ENCODE data around the gene KLC1. TPM values are rescaled to one million over a fixed set of nuclear protein-coding genes. Genes with fewer than 3 reads are reported as not detected.

Gene KLC1
- total RNA-seq, 2 donors from 2014 or later: 165 to 177 TPM

- Mint-ChIP-seq H3K27ac (no peak overlapping the region), H3K4me3 (no peak overlapping the region)
- no peak for ATAC-seq (replicated peaks in 1 of 2)
Observed at GRCh38 chr14:103676881-103677675, 48.1 kb downstream of the KLC1 start.

GRCh38 chr14:103679351-103679750 lies 50.3 kb downstream of the KLC1 start:
- Mint-ChIP-seq H3K36me3 (ENCODE audit: insufficient read depth in 2 of 2) (peaks cover 5 to 14% of the 10 kb centered on the region in 2 donors), H3K27me3 (ENCODE audit: low read depth) (no peaks in the 10 kb centered on the region), H3K27ac (no peak overlapping the region), H3K4me1 (ENCODE audit: low read depth) (no peaks in the 10 kb centered on the region), H3K4me3 (no peak overlapping the region), H3K9me3 (no peaks in the 10 kb centered on the region)
- DNase-seq: peak; percentile 43 to 48
- ATAC-seq (replicated peaks in 1 of 2): peak; percentile 83 to 85

More at GRCh38 chr14:103676881-103677675, 48.1 kb downstream of the KLC1 start:
- no peaks in the 10 kb centered on the region for H3K9me3 Mint-ChIP-seq
- DNase-seq: no peak
- H3K4me1 Mint-ChIP-seq (ENCODE audit: low read depth): no peaks in the 10 kb centered on the region
- H3K36me3 Mint-ChIP-seq (ENCODE audit: insufficient read depth in 2 of 2): peaks cover 12 to 24% of the 10 kb centered on the region in 2 donors
- no peaks in the 10 kb centered on the region for H3K27me3 Mint-ChIP-seq (ENCODE audit: low read depth)

GRCh38 chr14:103680491-103681231 lies 51.6 kb downstream of the KLC1 start:
- no peaks in the 10 kb centered on the region for H3K27me3 Mint-ChIP-seq (ENCODE audit: low read depth)
- no peak overlapping the region for H3K4me3 Mint-ChIP-seq
- DNase-seq (no peak), ATAC-seq (replicated peaks in 1 of 2) (no peak)
- H3K27ac Mint-ChIP-seq: no peak overlapping the region
- no peaks in the 10 kb centered on the region for H3K9me3 Mint-ChIP-seq
- no peaks in the 10 kb centered on the region for H3K4me1 Mint-ChIP-seq (ENCODE audit: low read depth)
- H3K36me3 Mint-ChIP-seq (ENCODE audit: insufficient read depth in 2 of 2): peaks cover 2 to 12% of the 10 kb centered on the region in 2 donors

GRCh38 chr14:103683139-103683538 lies 54.1 kb downstream of the KLC1 start:
- Mint-ChIP-seq H3K36me3 (ENCODE audit: insufficient read depth in 2 of 2) (peaks cover 0 to 14% of the 10 kb centered on the region in 2 donors), H3K27me3 (ENCODE audit: low read depth) (no peaks in the 10 kb centered on the region), H3K4me1 (ENCODE audit: low read depth) (no peaks in the 10 kb centered on the region), H3K9me3 (no peaks in the 10 kb centered on the region), H3K4me3 (no peak overlapping the region), H3K27ac (no peak overlapping the region)
- ATAC-seq (replicated peaks in 1 of 2) (no peak), DNase-seq (no peak)

GRCh38 chr14:103684471-103684870 lies 55.5 kb downstream of the KLC1 start:
- Mint-ChIP-seq H3K36me3 (ENCODE audit: insufficient read depth in 2 of 2) (peaks cover 0 to 10% of the 10 kb centered on the region in 2 donors), H3K4me1 (ENCODE audit: low read depth) (no peaks in the 10 kb centered on the region), H3K27me3 (ENCODE audit: low read depth) (no peaks in the 10 kb centered on the region), H3K27ac (no peak overlapping the region), H3K4me3 (no peak overlapping the region), H3K9me3 (no peaks in the 10 kb centered on the region)
- no peak for ATAC-seq (replicated peaks in 1 of 2)
- DNase-seq: no peak

GRCh38 chr14:103684871-103685270 lies 55.9 kb downstream of the KLC1 start:
- Mint-ChIP-seq H3K4me3 (no peak overlapping the region), H3K27me3 (ENCODE audit: low read depth) (no peaks in the 10 kb centered on the region), H3K4me1 (ENCODE audit: low read depth) (no peaks in the 10 kb centered on the region), H3K36me3 (ENCODE audit: insufficient read depth in 2 of 2) (peaks cover 0 to 7% of the 10 kb centered on the region in 2 donors), H3K27ac (no peak overlapping the region), H3K9me3 (no peaks in the 10 kb centered on the region)
- ATAC-seq (replicated peaks in 1 of 2) (no peak), DNase-seq (no peak)

GRCh38 chr14:103685276-103686211 lies 56.5 kb downstream of the KLC1 start:
- no peak overlapping the region for H3K27ac Mint-ChIP-seq
- no peaks in the 10 kb centered on the region for H3K9me3 Mint-ChIP-seq
- H3K4me1 Mint-ChIP-seq (ENCODE audit: low read depth): no peaks in the 10 kb centered on the region
- peaks cover 0 to 6% of the 10 kb centered on the region in 2 donors for H3K36me3 Mint-ChIP-seq (ENCODE audit: insufficient read depth in 2 of 2)
- no peaks in the 10 kb centered on the region for H3K27me3 Mint-ChIP-seq (ENCODE audit: low read depth)
- DNase-seq (no peak), ATAC-seq (replicated peaks in 1 of 2) (no peak)
- no peak overlapping the region for H3K4me3 Mint-ChIP-seq

- Mint-ChIP-seq H3K27ac (no peak overlapping the region), H3K36me3 (ENCODE audit: insufficient read depth in 2 of 2) (peaks cover 0 to 4% of the 10 kb centered on the region in 2 donors), H3K4me1 (ENCODE audit: low read depth) (no peaks in the 10 kb centered on the region), H3K9me3 (no peaks in the 10 kb centered on the region), H3K4me3 (no peak overlapping the region), H3K27me3 (ENCODE audit: low read depth) (no peaks in the 10 kb centered on the region)
- ATAC-seq (replicated peaks in 1 of 2) (no peak), DNase-seq (no peak)
Observed at GRCh38 chr14:103686831-103687485, 57.9 kb downstream of the KLC1 start.

- no peak overlapping the region for H3K27ac Mint-ChIP-seq
- no peaks in the 10 kb centered on the region for H3K27me3 Mint-ChIP-seq (ENCODE audit: low read depth)
- no peak for ATAC-seq (replicated peaks in 1 of 2)
- no peak overlapping the region for H3K4me3 Mint-ChIP-seq
- H3K36me3 Mint-ChIP-seq (ENCODE audit: insufficient read depth in 2 of 2): peaks cover 0 to 4% of the 10 kb centered on the region in 2 donors
- DNase-seq: no peak
- no peaks in the 10 kb centered on the region for H3K4me1 Mint-ChIP-seq (ENCODE audit: low read depth)
- no peaks in the 10 kb centered on the region for H3K9me3 Mint-ChIP-seq
Observed at GRCh38 chr14:103687712-103688111, 58.7 kb downstream of the KLC1 start.

- H3K4me3 Mint-ChIP-seq: no peak overlapping the region
- no peaks in the 10 kb centered on the region for H3K9me3 Mint-ChIP-seq
- no peak for ATAC-seq (replicated peaks in 1 of 2)
- peaks cover 0 to 4% of the 10 kb centered on the region in 2 donors for H3K36me3 Mint-ChIP-seq (ENCODE audit: insufficient read depth in 2 of 2)
- no peak for DNase-seq
- no peak overlapping the region for H3K27ac Mint-ChIP-seq
- H3K4me1 Mint-ChIP-seq (ENCODE audit: low read depth): no peaks in the 10 kb centered on the region
- no peaks in the 10 kb centered on the region for H3K27me3 Mint-ChIP-seq (ENCODE audit: low read depth)
Observed at GRCh38 chr14:103688441-103688840, 59.4 kb downstream of the KLC1 start.

- no peak overlapping the region for H3K4me3 Mint-ChIP-seq
- DNase-seq (no peak), ATAC-seq (replicated peaks in 1 of 2) (no peak)
- no peaks in the 10 kb centered on the region for H3K9me3 Mint-ChIP-seq
- H3K4me1 Mint-ChIP-seq (ENCODE audit: low read depth): no peaks in the 10 kb centered on the region
- peak overlapping the region; percentile 21 for H3K27ac Mint-ChIP-seq
- H3K27me3 Mint-ChIP-seq (ENCODE audit: low read depth): no peaks in the 10 kb centered on the region
- H3K36me3 Mint-ChIP-seq (ENCODE audit: insufficient read depth in 2 of 2): peaks cover 0 to 4% of the 10 kb centered on the region in 2 donors
Observed at GRCh38 chr14:103688906-103689902, 60.2 kb downstream of the KLC1 start.
